ENCODE data around the gene CD99L2. TPM values are rescaled to one million over a fixed set of nuclear protein-coding genes. Genes with fewer than 3 reads are reported as not detected.
A peak's percentile ranks its signal among the peaks of the same experiment; 100 is the strongest.

The CD99L2 gene, protein sequence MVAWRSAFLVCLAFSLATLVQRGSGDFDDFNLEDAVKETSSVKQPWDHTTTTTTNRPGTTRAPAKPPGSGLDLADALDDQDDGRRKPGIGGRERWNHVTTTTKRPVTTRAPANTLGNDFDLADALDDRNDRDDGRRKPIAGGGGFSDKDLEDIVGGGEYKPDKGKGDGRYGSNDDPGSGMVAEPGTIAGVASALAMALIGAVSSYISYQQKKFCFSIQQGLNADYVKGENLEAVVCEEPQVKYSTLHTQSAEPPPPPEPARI
- total RNA-seq = 10 to 100 TPM; 44.0 to 48.0 TPM
- long read RNA-seq, donor 1, transcript CD99L2-203 (11 exons, 3,604 nt) = major isoform, 12 of 28 reads
- long read RNA-seq, donor 1, partial matches to known transcripts = 5 of 28 reads
- long read RNA-seq, donor 1, other reads (novel, unspliced or antisense) = 10 of 28 reads
- long read RNA-seq, donor 2, transcript CD99L2-203 (11 exons, 3,604 nt) = major isoform, 13 of 64 reads
- long read RNA-seq, donor 2, partial matches to known transcripts = 10 of 64 reads
- long read RNA-seq, donor 2, other reads (novel, unspliced or antisense) = 38 of 64 reads

DNA sequence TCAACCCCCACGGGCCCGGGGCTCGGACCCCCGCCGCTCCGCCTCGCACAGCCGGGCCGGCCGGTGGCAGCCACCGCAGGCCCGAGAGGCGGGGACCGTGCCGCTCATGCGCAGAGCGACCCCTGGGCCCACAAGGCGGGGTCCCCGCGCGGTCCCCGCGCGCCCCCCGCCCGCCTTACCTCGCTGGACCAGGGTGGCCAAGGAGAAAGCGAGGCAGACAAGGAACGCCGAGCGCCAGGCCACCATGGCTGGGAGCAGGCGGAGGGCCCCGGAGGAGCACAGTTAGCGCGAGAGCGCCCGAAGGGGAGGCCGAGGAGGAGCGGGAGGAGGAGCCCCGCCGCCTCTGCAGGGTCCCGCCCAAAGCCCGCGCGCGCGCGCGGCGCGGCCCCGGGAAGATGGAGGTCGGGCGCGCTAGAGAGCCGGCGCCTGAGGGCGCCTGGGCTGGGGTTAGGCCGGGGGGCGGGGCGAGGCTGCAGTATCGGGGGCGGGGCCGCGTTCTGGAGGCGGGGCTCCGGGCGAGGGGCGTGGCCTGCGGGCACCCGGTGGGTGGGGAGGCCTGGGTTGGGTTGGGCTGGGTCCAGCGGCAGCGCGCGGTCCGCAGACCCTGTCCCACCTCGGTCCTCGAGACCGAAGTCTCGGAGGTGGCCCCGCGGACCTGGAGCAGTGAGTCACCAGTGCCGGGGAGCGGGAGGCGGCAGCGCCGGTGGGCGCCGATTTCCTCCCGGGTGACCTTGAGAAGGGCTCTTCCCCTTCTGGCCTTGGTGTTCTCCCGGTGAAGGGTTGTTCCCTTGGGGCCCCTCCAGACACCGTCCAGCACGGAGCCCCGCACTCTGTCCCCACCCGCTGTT, at the start of gene CD99L2:
CD99L2 (minus strand) TSS at position 326 of the 848 bp plus-strand sequence; CDS start at position 246, 80 bp downstream.
- intact Hi-C loops (cut with DNase I) = no loop called here
- peak; percentile 96 for DNase-seq (ENCODE audit: low spot score)

DNA sequence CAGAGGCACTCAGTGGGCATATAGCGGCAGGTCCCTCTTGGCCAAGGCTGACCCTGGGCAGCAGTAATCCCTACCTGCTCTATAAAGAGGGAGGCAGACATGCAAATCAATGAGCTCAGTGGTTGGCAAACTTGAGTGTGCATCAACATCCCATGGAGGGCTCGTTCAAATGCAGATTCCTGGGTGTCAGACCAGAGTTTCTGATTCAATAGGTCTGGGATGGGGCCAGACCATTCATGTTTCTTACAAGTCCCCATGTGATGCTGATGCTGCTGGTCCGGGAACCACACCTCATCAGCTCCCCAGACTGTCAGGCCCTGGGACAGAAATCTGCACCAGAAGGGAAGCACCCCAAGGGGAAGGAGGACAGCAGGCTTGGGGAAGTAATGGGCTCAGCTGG, 45.8 kb upstream of the CD99L2 start:
- intact Hi-C loops (cut with DNase I) = no loop called here
- peak; percentile 42 for DNase-seq (ENCODE audit: low spot score)

DNA sequence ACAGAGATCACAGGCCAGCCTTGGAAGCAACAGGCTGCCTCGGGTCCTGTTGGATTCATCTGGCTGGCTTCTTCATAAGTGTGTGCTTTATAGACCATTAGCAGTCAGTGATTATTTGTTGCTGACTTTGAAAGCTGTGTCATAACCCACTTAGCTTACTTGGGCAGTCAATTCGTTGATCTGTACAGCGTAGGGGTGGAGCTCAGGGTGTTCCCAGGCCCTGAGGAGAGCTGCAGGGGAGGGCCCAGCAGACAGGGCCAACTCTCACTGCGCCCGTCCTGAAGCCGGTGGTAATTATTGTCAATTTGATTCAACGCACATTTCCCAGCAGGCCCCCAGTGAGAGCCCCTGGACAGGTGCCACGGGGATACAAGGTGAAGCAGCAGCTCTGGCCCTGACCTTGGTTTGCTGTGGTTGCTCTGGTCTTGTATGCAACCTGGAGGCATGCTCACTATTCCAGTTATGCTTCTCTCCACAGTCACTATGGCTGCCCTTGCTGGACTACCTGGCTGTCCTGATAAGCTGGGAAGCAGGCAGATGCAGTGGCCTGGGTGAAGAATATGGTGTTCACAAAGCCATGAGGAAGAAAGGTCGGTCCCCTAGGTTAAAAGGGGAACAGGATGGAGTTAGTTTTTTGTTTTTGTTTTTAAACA, 44.6 kb upstream of the CD99L2 start:
- DNase-seq (ENCODE audit: low spot score) = peak; percentile 62
- intact Hi-C loops (cut with DNase I) = no loop called here

DNA sequence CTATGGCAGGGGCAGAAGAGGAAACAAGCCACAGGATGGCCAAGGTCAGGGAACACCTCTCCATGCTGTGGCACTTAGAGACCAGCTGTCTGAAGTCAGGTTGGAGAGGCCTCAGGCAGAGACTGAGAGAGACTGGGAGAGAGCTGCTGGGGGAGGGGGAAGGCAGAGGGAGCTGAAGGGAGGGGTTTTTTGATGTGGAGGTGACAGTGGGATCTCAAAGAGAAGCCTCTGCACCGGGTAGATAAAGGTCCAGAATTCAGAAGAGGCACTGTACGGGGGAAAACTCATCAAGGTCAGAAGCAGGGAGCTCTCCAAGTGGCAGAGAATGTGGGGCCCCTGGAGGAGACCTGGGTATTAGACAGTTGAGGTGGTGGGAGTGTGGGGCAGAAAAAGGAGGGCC, 43.1 kb upstream of the CD99L2 start:
- intact Hi-C loops (cut with DNase I) = no loop called here

DNA sequence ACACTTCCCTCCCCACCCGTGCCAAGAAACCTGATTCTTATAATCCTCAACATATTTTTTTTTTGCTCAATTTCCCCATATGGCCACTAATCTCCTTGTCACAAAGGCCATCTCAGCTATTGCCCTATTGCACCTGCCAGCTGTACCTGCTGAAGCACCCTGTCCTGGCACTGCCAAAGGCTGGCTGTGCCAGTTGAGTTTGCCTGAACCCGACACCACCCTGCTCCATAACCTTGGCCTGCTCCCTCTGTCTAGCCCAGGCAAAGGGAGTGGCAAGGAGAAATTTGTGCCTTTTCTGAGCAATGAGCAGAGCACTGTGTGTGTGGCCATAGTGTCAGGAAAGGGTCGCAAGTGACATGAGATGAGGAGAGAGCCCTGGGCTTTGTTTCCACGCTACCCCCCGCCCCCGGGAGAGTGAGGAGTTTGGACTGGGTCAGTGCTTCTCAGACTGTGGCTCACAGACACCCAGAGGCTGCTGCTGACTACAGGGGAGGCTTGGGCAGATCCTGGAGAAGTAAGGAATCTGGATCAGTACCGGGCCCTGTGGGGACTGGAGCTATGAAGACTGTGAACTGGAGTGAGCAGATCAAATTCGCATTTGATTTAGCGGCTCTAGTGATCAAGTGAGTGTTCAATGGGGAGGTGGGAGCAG, 42.5 kb upstream of the CD99L2 start:
- intact Hi-C loops (cut with DNase I) = no loop called here

More for the DNA sequence above, 43.1 kb upstream of the CD99L2 start:
- DNase-seq (ENCODE audit: low spot score) = peak; percentile 18

DNA sequence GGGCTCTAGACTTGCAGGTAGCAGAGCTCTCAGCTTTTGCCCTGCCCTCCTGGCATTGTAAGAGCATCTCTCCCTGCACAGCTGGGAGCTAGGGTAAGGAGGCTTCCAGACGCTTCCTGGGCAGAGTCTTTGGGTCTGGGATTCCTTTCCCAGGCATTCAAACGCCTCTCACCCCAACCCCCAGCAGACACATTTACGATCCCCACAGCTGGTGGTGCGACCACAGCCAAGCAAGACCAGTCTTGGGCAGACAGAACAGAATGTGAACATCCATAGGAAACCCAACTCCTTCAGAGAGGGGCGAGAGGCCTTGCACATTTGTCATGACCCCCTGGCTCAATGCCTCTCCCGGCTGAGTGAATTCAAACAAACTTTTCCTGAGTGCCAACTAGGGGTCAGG, 38.1 kb upstream of the CD99L2 start:
- intact Hi-C loops (cut with DNase I) = no loop called here
- no peak for DNase-seq (ENCODE audit: low spot score)

More for the DNA sequence above, 42.5 kb upstream of the CD99L2 start:
- DNase-seq (ENCODE audit: low spot score) = peak; percentile 62

DNA sequence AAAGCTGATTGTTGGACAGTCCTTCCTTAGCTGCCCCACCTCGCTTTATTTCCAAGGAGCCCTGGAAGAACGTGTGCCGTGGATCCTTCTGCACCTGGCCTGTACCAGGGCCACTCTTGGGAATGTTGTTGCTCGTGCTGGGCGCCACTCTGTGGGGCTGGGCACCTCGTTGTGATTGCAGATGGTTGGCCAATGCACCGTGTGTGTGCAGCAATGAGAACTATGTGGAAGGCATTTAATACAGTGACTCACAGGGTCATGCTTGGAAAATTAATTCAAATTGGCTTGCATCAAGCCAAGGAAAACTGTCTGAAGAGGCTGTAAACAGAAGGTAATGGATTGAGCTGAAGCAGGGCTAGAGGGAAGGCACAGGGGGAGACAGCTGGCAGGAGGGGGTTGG, 37.0 kb upstream of the CD99L2 start:
- intact Hi-C loops (cut with DNase I) = no loop called here
- no peak for DNase-seq (ENCODE audit: low spot score)

DNA sequence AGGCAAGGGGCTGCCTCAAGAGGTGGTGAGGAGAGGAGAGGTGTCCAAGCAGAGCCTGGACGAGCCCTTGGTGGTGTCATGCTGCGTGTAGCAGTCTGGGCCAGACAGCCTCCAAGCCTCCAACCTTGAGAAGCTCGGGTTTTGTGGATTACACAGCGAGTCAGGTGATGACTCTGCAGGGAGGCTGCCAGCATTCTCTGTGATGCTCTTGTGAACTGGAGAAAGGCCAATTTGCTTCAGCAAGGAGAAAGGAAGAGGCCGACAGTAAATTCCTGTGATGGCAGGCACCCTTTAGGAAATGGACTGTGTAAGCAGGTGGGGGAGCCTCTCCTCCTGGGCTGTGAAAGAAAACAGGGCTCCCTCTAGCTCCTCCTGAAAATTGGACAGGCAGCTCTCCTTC, 36.0 kb upstream of the CD99L2 start:
- intact Hi-C loops (cut with DNase I) = no loop called here
- no peak for DNase-seq (ENCODE audit: low spot score)

DNA sequence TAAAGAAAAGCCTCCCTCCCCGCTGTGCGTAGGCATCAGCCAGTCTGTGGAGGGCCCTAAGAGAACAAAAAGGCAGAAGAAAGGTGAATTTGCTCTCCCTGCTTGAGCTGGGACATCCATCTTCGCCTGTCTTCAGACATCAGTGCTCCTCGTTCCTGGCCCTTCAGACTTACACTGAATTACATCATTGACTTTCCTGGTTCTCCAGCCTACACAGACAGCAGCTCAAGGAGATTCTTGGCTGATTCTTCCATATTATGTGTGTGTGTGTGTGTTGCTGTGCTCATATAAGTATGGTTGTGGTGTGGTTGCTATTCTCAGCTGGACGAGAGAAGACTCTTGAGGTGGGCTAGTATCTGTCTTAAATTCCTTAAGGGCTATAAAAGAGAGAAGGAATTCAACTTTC, 35.5 kb upstream of the CD99L2 start:
- DNase-seq (ENCODE audit: low spot score) = no peak
- intact Hi-C loops (cut with DNase I) = no loop called here

DNA sequence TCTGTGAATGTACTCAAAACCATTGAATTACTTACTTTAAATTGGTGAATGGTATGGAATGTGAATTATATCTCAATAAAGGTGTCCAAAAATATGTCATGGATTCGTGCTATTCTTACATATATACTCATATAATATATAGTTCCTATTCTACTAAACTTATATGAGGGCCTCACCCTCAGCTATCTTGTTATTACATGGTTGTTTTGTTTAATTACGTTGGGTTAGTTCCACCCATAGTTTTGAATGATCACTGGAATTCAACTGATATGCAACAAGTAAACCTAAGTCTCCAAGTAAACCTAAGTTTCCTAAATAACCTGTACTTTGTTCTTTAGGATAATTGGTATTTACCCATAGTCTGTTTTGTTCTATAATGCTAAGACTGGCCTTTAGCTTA, 30.6 kb upstream of the CD99L2 start:
- no peak for DNase-seq (ENCODE audit: low spot score)
- intact Hi-C loops (cut with DNase I) = no loop called here

DNA sequence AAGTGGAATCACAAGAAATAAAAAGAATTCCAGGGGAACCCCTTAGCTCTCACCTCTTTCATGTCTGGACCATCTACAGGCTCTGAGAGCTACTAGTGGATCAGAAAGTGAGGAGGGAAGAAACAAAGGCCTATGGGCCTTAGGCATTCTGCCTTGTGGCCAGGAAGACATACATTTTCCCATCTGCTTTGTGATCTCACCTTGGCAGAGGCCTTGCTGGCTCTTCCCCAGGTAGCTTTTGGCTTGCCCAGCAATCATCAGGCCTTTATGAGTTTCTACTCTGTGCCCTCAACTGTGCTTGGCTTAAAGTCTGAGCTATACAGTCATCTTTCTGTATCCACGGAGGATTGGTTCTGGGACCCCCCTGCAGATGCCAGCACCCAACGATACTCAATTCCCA, 28.3 kb upstream of the CD99L2 start:
- DNase-seq (ENCODE audit: low spot score) = peak; percentile 9
- intact Hi-C loops (cut with DNase I) = no loop called here

DNA sequence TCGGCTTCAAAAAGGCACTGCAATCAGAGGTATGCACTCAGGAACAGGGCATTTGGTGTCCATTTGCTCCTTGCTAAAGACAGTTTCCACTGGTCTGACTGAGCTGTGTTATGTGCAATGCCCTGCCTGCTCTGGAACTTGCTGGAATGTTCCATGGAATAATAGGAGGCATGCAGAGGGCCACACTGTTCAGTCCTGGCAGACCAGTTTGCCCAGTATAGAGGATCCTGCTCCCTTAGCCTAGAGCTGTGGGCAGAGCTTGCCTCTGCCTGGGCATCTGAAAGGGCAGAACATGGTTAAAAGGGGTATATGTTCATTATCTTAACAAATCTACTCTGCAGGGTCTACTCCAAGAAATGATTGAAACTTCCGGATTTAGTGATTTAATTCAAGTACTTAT, 27.8 kb upstream of the CD99L2 start:
- peak; percentile 46 for DNase-seq (ENCODE audit: low spot score)
- intact Hi-C loops (cut with DNase I) = no loop called here

DNA sequence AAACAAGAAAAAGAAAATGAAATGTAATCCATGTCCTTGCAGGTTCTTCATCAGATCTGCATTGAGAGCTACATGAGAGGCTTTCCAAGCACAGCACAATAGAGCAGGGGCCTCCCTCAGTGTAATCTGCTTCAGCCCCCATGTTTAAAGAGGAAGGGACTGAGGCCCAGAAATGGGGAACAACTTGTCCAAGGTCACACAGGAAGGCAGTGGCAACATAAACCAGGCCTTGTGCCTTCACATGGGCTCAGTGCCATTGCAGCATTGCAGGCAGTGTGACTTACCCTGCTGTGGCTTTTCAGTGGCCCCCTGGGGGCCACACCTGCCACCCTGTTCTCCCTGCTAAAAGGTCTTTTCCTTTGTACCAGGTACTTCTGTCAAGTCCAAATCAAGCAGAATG, 20.9 kb upstream of the CD99L2 start:
- no peak for DNase-seq (ENCODE audit: low spot score)
- intact Hi-C loops (cut with DNase I) = loop anchor here in 1 of 2 donors (5.0 kb wide), 1 partner anchor 677 kb away; no protein-coding TSS in a partner anchor

DNA sequence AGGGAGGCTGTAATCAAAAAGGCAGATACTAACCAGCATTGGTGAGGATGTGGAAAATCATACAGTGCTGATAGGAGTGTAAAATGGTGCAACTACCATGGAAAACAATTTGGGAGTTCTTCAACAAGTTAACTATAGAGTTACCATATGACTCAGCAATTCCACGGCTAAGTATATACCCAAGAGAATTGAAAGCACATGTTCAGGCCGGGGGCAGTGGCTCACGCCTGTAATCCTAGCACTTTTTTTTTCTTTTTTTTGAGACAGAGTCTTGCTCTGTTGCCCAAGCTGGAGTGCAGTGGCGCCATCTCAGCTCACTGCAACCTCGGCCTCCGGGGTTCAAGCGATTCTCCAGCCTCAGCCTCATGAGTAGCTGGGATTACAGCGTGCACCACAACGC, 15.0 kb upstream of the CD99L2 start:
- intact Hi-C loops (cut with DNase I) = no loop called here
- no peak for DNase-seq (ENCODE audit: low spot score)

DNA sequence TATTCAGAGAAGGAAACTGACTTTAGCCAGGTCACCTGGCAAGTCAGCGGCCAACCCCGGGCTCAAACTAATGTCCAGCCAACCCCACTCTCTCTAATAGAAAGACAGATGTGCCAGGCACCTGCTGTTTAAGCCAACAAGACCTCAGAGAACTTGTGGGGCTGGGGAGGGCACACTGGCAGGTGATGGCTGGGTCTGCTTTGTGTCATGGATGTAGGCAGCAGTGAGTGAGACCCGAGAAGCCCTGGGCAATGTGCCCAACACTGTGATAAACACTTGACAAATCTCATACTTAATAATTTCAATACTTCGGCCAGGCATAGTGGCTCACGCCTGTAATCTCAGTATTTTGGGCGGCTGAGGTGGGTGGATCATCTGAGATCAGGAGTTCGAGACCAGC, 9.0 kb upstream of the CD99L2 start:
- DNase-seq (ENCODE audit: low spot score) = no peak
- intact Hi-C loops (cut with DNase I) = no loop called here

DNA sequence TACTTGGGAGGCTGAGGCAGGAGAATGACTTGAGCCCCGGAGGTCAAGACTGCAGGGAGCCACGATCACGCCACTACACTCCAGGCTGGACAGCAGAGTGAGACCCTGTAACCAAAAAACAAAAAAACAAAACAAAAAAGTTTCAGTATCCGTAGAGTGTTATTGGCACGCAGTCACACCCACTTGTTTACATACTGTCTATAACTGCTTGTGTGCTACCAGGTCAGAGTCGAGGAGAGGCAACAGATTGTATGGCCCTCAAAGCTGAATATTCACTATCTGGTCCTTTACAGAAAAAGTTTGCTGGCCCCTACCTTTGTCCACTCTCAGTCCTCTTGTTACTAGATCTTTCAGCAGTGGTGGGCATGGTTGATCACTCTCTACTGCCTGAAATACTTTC, 8.2 kb upstream of the CD99L2 start:
- intact Hi-C loops (cut with DNase I) = no loop called here
- DNase-seq (ENCODE audit: low spot score) = no peak

DNA sequence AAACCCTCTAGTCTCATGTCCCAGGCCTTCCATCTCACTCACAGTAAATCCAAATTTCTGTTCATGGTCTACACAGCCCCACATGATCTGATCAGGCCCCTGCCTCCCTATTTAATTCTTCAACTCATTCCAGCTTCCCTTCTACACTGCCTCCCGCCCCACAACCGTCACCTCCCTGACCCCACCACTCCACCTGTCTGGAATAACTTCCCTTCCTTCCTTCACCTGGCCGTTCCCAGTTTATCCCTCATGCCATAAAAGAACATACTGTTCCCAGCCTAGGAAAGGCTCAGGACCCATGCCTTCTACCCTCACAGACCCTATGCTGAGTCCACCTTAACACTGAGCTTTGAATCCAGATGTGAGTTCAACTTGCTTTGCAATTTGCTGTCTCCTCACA, 6.8 kb upstream of the CD99L2 start:
- no peak for DNase-seq (ENCODE audit: low spot score)
- intact Hi-C loops (cut with DNase I) = no loop called here

DNA sequence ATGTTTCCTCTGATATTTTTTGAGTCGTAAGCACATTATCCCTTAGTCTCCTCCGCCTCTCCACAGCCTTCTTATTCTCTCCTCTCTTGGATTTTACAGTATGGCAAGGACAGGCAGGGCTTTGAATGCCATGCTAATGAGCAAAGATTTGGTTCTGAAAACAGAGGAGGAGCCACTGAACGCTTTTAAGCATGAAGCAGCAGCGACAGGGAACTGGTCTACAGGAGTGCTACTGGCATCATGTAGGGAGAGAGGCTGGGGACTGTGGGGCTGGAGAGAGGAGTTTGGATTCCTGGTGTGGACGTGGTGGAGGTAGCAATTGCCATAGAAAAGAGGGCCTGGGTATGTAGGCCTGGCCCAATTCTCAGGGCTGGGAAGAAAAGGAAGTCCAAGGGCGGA, 4.6 kb upstream of the CD99L2 start:
- no peak for DNase-seq (ENCODE audit: low spot score)
- intact Hi-C loops (cut with DNase I) = no loop called here

DNA sequence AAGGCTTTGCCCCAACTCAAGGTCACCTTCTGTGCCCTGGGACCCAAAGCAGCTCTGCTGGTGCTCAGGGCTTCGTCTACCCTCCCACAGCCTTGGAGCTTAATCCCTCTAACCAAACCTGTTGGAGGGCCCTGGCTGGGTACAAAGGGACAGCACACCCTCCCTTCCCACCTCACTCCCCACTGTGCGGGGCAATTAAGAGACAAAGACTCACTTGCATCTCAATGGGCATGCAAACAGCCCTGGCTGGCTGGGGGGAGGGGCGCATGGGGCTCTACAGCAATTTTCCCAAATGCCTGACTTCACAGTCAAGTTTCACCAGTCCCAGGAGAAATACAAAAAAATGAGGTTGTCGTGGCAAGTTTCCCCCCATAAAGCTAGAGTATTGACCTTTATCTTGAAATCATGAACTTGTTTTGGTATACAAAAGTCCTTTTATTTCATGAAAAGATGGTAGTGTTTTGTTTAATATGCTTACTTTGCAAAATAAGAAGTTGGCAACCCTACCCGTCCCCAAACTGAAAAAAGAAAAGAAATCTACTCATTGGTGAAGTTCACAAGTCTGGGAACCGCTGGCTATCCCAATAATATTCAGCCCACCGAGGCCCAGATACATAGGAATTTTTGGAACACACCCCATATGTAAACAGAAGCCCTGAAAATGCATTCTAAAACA, 4.1 kb upstream of the CD99L2 start:
- intact Hi-C loops (cut with DNase I) = no loop called here

More for the DNA sequence above, 4.1 kb upstream of the CD99L2 start:
- no peak for DNase-seq (ENCODE audit: low spot score)

All from posterior vena cava (tissue), 2 donors.